ENCODE results near the gene ROBO2. TPM values are rescaled to one million over a fixed set of nuclear protein-coding genes. Genes with fewer than 3 reads are reported as not detected.

Gene ROBO2
- total and polyA plus RNA-seq, 4 experiments from 2014 or later, result not detected

DNA sequence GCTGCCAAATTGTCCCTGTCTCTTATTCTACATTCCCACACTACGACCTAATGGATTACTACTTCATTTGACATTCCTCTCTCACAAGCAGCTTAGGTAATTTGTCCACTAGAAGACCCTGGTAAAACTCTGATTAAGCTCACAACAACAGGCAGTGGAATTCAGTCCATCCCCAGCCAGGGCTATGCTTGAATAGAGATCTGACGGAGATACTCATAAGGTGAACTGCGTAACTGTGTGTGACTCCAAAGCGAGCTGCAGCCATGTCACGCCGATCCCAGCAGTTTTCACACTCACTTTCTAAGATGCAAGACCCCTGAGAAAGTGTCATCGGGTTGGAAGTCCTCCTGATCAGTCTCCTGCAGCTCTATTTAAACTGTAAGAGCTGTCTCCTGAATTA lies 25.7 kb upstream of the ROBO2 start:
- intact Hi-C loops (cut with micrococcal nuclease), result no loop called here
- Mint-ChIP-seq H3K27me3 (no peaks in the 10 kb centered on the region), H3K4me3 (no peak overlapping the region), H3K27ac (no peak overlapping the region), H3K4me1 (no peaks in the 10 kb centered on the region), H3K36me3 (no peaks in the 10 kb centered on the region), H3K9me3 (peaks cover 0 to 21% (median 13%) of the 10 kb centered on the region in 8 donors)
- ChIA-PET CTCF (ENCODE audit: partially characterized antibody) (no interaction called here), POLR2A (ENCODE audit: partially characterized antibody) (no interaction called here)
- Histone ChIP-seq H3K4me1 (ENCODE audit: insufficient read depth, low read length) (no peaks in the 10 kb centered on the region), H3K9me3 (ENCODE audit: control insufficient read depth in 1 of 2, low read length in 2 of 2) (no peaks in the 10 kb centered on the region), H3K27ac (ENCODE audit: low read depth, low read length) (no peak overlapping the region), H3K4me3 (ENCODE audit: low read length in 2 of 2) (no peak overlapping the region), H3K36me3 (ENCODE audit: insufficient read depth, low read length) (no peaks in the 10 kb centered on the region), H3K27me3 (ENCODE audit: insufficient read depth, low read length) (no peaks in the 10 kb centered on the region)
- DNase-seq, result no peak

DNA sequence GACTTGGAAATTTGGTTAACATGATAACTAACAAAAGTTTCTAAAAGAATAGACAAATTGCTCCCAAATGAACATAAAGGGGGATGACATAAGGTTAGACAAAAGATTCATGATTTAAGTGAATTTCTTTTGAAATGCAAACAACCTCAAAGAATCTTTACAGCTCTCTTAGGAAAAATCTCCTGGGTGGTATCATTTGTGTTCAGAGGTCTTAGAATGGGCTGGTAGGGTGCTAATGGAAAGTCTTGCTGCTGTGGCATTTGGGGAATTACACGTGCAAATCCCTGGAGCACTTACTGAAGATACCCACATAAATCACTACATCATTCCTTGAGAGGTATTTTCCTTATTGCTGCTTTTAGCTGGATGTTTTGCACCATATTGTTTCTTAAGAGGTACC lies 14.4 kb upstream of the ROBO2 start:
- Mint-ChIP-seq H3K4me1 (no peaks in the 10 kb centered on the region), H3K27me3 (no peaks in the 10 kb centered on the region), H3K9me3 (peaks cover 0 to 25% (median 9%) of the 10 kb centered on the region in 8 donors), H3K36me3 (no peaks in the 10 kb centered on the region), H3K4me3 (no peak overlapping the region), H3K27ac (no peak overlapping the region)
- no peak for DNase-seq
- no peaks in the 10 kb centered on the region for H3K4me1 ChIP-seq (ENCODE audit: insufficient read depth, low read length)
- no peaks in the 10 kb centered on the region for H3K9me3 ChIP-seq (ENCODE audit: control insufficient read depth in 1 of 2, low read length in 2 of 2)
- H3K36me3 ChIP-seq (ENCODE audit: insufficient read depth, low read length), result no peaks in the 10 kb centered on the region
- intact Hi-C loops (cut with micrococcal nuclease), result no loop called here
- H3K27ac ChIP-seq (ENCODE audit: low read depth, low read length), result no peak overlapping the region
- ChIA-PET POLR2A (ENCODE audit: partially characterized antibody) (no interaction called here), CTCF (ENCODE audit: partially characterized antibody) (no interaction called here)
- no peak overlapping the region for H3K4me3 ChIP-seq (ENCODE audit: low read length in 2 of 2)
- no peaks in the 10 kb centered on the region for H3K27me3 ChIP-seq (ENCODE audit: insufficient read depth, low read length)

DNA sequence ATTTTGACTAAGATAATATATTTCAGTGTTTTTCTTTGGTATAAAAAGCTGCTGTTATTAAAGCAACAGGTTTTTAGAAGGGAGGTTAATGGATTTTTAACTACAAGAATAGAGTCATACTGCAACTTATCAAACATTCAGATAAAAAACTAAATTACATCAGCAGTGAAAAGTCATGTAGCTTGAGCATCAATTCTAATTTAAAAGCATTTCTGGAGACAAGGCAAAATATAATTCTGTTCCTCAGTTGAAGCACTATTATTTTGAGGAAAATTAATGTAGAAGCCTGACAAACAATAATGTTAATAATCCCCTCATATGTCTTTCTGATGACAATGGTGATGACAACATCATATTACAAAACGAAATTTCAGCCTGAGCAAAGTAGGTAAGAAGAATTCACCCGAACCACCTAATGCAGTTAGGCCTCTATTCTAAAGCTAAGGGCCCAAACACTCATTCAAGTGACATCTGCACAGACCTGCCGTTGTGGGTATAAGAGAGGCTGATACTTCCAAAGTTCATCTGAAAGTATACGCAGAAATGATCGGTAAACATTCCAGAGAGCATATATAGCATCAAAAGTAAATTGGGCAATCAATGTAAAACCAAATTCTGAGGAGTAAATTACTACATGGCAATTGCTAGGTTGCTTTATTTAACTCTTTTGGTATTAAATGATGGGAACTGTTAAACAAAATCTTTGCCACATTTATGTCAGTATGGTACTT lies 12.8 kb upstream of the ROBO2 start:
- Histone ChIP-seq H3K36me3 (ENCODE audit: insufficient read depth, low read length) (no peaks in the 10 kb centered on the region), H3K4me1 (ENCODE audit: insufficient read depth, low read length) (no peaks in the 10 kb centered on the region), H3K9me3 (ENCODE audit: control insufficient read depth in 1 of 2, low read length in 2 of 2) (no peaks in the 10 kb centered on the region), H3K27ac (ENCODE audit: low read depth, low read length) (no peak overlapping the region), H3K27me3 (ENCODE audit: insufficient read depth, low read length) (no peaks in the 10 kb centered on the region), H3K4me3 (ENCODE audit: low read length in 2 of 2) (no peak overlapping the region)
- intact Hi-C loops (cut with micrococcal nuclease), result no loop called here
- DNase-seq, result no peak
- H3K4me3 Mint-ChIP-seq, result no peak overlapping the region
- no peak overlapping the region for H3K27ac Mint-ChIP-seq
- ChIA-PET CTCF (ENCODE audit: partially characterized antibody) (no interaction called here), POLR2A (ENCODE audit: partially characterized antibody) (no interaction called here)
- no peaks in the 10 kb centered on the region for H3K4me1 Mint-ChIP-seq
- peaks cover 0 to 22% (median 10%) of the 10 kb centered on the region in 8 donors for H3K9me3 Mint-ChIP-seq
- H3K36me3 Mint-ChIP-seq, result no peaks in the 10 kb centered on the region
- H3K27me3 Mint-ChIP-seq, result no peaks in the 10 kb centered on the region

DNA sequence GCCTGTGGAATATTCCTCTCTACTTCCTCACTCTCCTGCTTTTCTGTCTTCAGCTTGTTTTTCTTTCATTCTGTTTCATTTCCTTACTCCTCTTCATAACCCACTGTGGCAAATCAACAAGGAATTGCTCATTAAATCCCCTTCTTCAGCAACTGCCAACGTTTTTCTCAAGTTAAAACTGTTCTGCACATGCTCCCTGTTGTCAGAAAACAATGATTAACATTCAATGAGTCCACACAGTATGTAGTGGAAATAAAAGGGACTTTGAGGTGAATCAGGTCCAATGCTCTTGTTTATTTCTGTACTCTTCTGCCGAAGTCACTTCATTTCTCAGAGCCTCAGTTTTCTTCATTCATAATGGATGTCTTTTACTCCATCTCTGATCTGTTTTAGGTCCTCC lies 11.9 kb upstream of the ROBO2 start:
- ChIA-PET CTCF (ENCODE audit: partially characterized antibody) (no interaction called here), POLR2A (ENCODE audit: partially characterized antibody) (no interaction called here)
- H3K27me3 Mint-ChIP-seq, result no peaks in the 10 kb centered on the region
- no peak overlapping the region for H3K27ac Mint-ChIP-seq
- no peak overlapping the region for H3K4me3 ChIP-seq (ENCODE audit: low read length in 2 of 2)
- H3K4me1 Mint-ChIP-seq, result no peaks in the 10 kb centered on the region
- no peaks in the 10 kb centered on the region for H3K27me3 ChIP-seq (ENCODE audit: insufficient read depth, low read length)
- no peak for DNase-seq
- peaks cover 0 to 22% (median 9%) of the 10 kb centered on the region in 8 donors for H3K9me3 Mint-ChIP-seq
- H3K9me3 ChIP-seq (ENCODE audit: control insufficient read depth in 1 of 2, low read length in 2 of 2), result no peaks in the 10 kb centered on the region
- H3K36me3 ChIP-seq (ENCODE audit: insufficient read depth, low read length), result no peaks in the 10 kb centered on the region
- no peaks in the 10 kb centered on the region for H3K36me3 Mint-ChIP-seq
- no peaks in the 10 kb centered on the region for H3K4me1 ChIP-seq (ENCODE audit: insufficient read depth, low read length)
- no peak overlapping the region for H3K27ac ChIP-seq (ENCODE audit: low read depth, low read length)
- H3K4me3 Mint-ChIP-seq, result no peak overlapping the region
- intact Hi-C loops (cut with micrococcal nuclease), result no loop called here

DNA sequence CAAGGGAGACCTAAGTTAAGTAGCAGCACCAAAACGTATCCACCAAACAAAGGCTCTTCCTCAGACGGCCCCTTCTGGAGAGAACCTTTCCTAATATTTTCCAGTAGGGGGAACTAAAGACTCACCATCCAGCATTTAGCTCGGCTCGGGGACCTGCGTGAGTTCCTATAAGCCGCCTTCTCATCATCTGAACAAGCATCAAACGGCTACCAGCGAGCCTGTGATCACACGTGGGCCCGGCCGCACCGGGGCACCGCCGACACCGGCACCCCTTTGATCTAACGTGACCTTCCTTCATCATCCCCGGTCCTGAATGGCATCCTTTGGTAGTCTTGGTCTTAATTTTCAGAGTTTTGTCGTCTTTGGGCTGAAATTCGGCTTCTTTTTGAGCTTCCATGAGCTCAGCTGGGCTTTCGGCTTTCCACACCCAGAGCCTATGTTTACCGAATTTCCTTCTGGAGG lies 1.4 kb upstream of the ROBO2 start:
- Histone ChIP-seq H3K36me3 (ENCODE audit: insufficient read depth, low read length) (no peaks in the 10 kb centered on the region), H3K27me3 (ENCODE audit: insufficient read depth, low read length) (no peaks in the 10 kb centered on the region), H3K4me3 (ENCODE audit: low read length in 2 of 2) (no peak overlapping the region), H3K4me1 (ENCODE audit: insufficient read depth, low read length) (no peaks in the 10 kb centered on the region), H3K9me3 (ENCODE audit: control insufficient read depth in 1 of 2, low read length in 2 of 2) (no peaks in the 10 kb centered on the region), H3K27ac (ENCODE audit: low read depth, low read length) (no peak overlapping the region)
- no peak for DNase-seq
- no peak overlapping the region for H3K27ac Mint-ChIP-seq
- H3K36me3 Mint-ChIP-seq, result peaks cover 0 to 7% of the 10 kb centered on the region in 2 donors
- POLR2A ChIA-PET (ENCODE audit: partially characterized antibody), result no interaction called here
- H3K27me3 Mint-ChIP-seq, result peaks cover 11 to 14% of the 10 kb centered on the region in 2 donors
- H3K4me1 Mint-ChIP-seq, result peaks cover 0 to 2% (median 0%) of the 10 kb centered on the region in 4 donors
- intact Hi-C loops (cut with micrococcal nuclease), result no loop called here
- CTCF ChIA-PET (ENCODE audit: partially characterized antibody), result no interaction called here
- H3K4me3 Mint-ChIP-seq, result no peak overlapping the region
- H3K9me3 Mint-ChIP-seq, result peaks cover 0 to 21% (median 7%) of the 10 kb centered on the region in 8 donors

DNA sequence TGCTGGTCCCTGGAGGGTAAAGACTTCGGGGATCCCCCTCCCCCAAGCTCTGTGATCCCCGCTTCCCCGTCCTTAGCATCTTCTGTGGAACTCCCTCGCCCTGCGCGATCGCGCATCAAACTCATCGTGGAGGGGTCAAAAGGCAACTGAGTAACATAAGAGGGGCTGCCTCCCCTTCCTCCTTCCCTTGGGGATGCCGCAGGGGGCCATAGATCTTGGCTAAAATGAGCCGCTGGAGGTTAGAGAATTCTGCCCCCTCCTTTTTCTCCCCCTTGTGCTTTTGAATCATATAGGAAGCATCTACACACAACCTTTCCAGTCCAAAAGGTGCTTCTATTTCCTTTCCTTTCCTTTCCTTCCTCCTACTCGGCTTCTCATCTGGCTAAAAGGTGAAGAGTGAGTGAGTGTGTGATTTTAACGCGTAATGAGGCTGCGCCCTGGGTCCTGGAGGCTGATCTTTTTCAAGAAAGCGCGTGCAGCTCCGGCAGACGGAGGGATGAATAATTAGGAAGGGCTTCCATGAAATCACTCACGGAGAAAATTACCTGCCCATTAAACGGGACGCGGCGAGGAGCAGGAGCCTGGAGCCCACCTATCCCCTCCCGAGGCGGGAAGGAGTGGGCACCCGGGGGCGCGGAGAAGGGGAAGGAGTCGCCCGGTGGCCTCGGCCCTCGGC lies 831 bp upstream of the ROBO2 start:
- CTCF ChIA-PET (ENCODE audit: partially characterized antibody), result no interaction called here
- peaks cover 0 to 2% (median 0%) of the 10 kb centered on the region in 4 donors for H3K4me1 Mint-ChIP-seq
- Histone ChIP-seq H3K27ac (ENCODE audit: low read depth, low read length) (no peak overlapping the region), H3K4me3 (ENCODE audit: low read length in 2 of 2) (no peak overlapping the region), H3K9me3 (ENCODE audit: control insufficient read depth in 1 of 2, low read length in 2 of 2) (no peaks in the 10 kb centered on the region), H3K4me1 (ENCODE audit: insufficient read depth, low read length) (no peaks in the 10 kb centered on the region), H3K36me3 (ENCODE audit: insufficient read depth, low read length) (no peaks in the 10 kb centered on the region), H3K27me3 (ENCODE audit: insufficient read depth, low read length) (no peaks in the 10 kb centered on the region)
- H3K27me3 Mint-ChIP-seq, result peaks cover 11 to 14% of the 10 kb centered on the region in 2 donors
- H3K36me3 Mint-ChIP-seq, result peaks cover 0 to 7% of the 10 kb centered on the region in 2 donors
- DNase-seq, result peak in 1 of 5 donors; percentile 25
- POLR2A ChIA-PET (ENCODE audit: partially characterized antibody), result no interaction called here
- intact Hi-C loops (cut with micrococcal nuclease), result no loop called here
- H3K4me3 Mint-ChIP-seq, result no peak overlapping the region
- H3K9me3 Mint-ChIP-seq, result peaks cover 0 to 21% (median 7%) of the 10 kb centered on the region in 8 donors
- H3K27ac Mint-ChIP-seq, result no peak overlapping the region

DNA sequence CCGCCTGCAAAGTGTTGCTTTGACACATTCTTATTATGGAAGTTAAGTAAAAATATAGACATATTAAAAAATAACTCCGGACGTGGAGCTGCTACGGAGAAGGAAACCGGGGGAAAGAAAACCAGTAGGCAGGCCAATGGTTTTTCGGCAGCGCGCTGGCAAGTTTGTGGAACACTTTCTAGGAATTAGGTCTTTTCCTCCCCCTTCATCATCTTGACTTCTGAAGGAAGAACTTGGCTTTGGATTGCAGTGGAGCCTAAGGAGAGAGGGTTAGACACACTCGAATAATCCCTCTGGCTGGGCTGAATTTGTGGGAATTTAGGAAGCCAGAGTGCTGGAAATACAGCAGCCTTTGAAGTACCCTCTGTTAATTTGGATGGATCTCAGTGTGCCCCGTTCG lies 317 bp downstream of the ROBO2 start:
- DNase-seq, result no peak
- Mint-ChIP-seq H3K27ac (no peak overlapping the region), H3K9me3 (peaks cover 0 to 21% (median 7%) of the 10 kb centered on the region in 8 donors), H3K4me1 (peaks cover 0 to 2% (median 0%) of the 10 kb centered on the region in 4 donors), H3K4me3 (no peak overlapping the region), H3K36me3 (peaks cover 0 to 7% of the 10 kb centered on the region in 2 donors), H3K27me3 (peaks cover 11 to 14% of the 10 kb centered on the region in 2 donors)
- intact Hi-C loops (cut with micrococcal nuclease), result no loop called here
- H3K27ac ChIP-seq (ENCODE audit: low read depth, low read length), result no peak overlapping the region
- POLR2A ChIA-PET (ENCODE audit: partially characterized antibody), result no interaction called here
- no peak overlapping the region for H3K4me3 ChIP-seq (ENCODE audit: low read length in 2 of 2)
- CTCF ChIA-PET (ENCODE audit: partially characterized antibody), result no interaction called here
- no peaks in the 10 kb centered on the region for H3K36me3 ChIP-seq (ENCODE audit: insufficient read depth, low read length)
- no peaks in the 10 kb centered on the region for H3K4me1 ChIP-seq (ENCODE audit: insufficient read depth, low read length)
- H3K9me3 ChIP-seq (ENCODE audit: control insufficient read depth in 1 of 2, low read length in 2 of 2), result no peaks in the 10 kb centered on the region
- no peaks in the 10 kb centered on the region for H3K27me3 ChIP-seq (ENCODE audit: insufficient read depth, low read length)

All from CD4-positive, alpha-beta memory T cell (primary cell).